ENCODE measurements around the gene ASPG.

The ASPG gene

DNA sequence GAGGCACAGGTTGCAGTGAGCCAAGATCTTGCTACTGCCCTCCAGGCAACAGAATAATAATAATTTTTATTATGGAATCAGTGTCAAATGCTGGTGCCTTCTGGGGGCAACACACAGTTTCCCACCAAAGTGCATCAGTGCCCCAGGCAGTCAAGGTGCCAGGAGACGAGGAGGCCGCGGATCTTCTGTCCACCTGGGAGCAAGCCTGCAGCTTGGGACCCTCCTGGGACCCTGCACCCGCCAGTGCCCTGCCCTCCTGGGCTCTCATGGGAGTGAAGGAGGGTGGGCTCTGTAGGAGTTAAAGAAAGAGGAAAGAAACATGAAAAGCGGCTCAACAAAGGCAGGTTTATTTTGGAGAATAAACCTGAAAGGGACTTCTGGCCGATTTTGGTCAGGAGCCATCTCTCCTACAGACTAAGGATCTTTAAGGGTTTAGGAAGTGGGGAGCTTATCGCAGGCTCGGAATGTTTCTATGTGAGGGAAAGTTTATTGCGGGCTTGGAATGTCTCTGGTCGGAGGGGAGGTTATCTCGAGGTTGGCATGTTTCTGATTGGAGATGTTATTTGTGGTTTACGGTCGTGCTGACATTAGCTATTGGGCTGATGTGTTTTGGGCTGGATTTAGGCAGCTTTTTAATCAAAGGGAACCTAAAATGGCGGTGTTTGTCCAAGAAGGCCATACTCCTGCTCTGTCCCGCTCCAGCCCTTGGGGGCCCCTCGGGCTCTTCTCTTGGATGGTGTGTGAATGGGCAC is 1.1 kb upstream of the ASPG start:
- TF ChIP-seq ARNTL (CRISPR knock-in tag; IDR thresholded peaks at IDR 0.05; ENCODE audit: borderline replicate concordance, low read depth), result no peak
- no peak for TF ChIP-seq ESRRG (CRISPR knock-in tag; IDR thresholded peaks at IDR 0.05)
- TF ChIP-seq OSR1 (CRISPR knock-in tag; IDR thresholded peaks at IDR 0.05), result no peak
- TF ChIP-seq ZNF565 (CRISPR knock-in tag; conservative IDR thresholded peaks at IDR 0.05; ENCODE audit: low read depth), result no peak
- no peak for TF ChIP-seq ISL1 (CRISPR knock-in tag; IDR thresholded peaks at IDR 0.05)
- TF ChIP-seq, protein P1, sequence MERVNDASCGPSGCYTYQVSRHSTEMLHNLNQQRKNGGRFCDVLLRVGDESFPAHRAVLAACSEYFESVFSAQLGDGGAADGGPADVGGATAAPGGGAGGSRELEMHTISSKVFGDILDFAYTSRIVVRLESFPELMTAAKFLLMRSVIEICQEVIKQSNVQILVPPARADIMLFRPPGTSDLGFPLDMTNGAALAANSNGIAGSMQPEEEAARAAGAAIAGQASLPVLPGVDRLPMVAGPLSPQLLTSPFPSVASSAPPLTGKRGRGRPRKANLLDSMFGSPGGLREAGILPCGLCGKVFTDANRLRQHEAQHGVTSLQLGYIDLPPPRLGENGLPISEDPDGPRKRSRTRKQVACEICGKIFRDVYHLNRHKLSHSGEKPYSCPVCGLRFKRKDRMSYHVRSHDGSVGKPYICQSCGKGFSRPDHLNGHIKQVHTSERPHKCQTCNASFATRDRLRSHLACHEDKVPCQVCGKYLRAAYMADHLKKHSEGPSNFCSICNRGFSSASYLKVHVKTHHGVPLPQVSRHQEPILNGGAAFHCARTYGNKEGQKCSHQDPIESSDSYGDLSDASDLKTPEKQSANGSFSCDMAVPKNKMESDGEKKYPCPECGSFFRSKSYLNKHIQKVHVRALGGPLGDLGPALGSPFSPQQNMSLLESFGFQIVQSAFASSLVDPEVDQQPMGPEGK (CRISPR knock-in tag; IDR thresholded peaks at IDR 0.05; ENCODE audit: borderline replicate concordance), result no peak
- TF ChIP-seq, protein P2, sequence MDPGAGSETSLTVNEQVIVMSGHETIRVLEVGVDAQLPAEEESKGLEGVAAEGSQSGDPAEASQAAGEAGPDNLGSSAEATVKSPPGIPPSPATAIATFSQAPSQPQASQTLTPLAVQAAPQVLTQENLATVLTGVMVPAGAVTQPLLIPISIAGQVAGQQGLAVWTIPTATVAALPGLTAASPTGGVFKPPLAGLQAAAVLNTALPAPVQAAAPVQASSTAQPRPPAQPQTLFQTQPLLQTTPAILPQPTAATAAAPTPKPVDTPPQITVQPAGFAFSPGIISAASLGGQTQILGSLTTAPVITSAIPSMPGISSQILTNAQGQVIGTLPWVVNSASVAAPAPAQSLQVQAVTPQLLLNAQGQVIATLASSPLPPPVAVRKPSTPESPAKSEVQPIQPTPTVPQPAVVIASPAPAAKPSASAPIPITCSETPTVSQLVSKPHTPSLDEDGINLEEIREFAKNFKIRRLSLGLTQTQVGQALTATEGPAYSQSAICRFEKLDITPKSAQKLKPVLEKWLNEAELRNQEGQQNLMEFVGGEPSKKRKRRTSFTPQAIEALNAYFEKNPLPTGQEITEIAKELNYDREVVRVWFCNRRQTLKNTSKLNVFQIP (CRISPR knock-in tag; IDR thresholded peaks at IDR 0.05; ENCODE audit: borderline replicate concordance, low read depth), result no peak
- no peak for TF ChIP-seq RARB (CRISPR knock-in tag; IDR thresholded peaks at IDR 0.05)
- no peak for TF ChIP-seq BACH2 (CRISPR knock-in tag; IDR thresholded peaks at IDR 0.05; ENCODE audit: borderline replicate concordance)
- TF ChIP-seq SNAI2 (CRISPR knock-in tag; IDR thresholded peaks at IDR 0.05), result no peak
- TF ChIP-seq TCF4 (CRISPR knock-in tag; IDR thresholded peaks at IDR 0.05; ENCODE audit: borderline replicate concordance), result no peak
- TF ChIP-seq, protein P3, sequence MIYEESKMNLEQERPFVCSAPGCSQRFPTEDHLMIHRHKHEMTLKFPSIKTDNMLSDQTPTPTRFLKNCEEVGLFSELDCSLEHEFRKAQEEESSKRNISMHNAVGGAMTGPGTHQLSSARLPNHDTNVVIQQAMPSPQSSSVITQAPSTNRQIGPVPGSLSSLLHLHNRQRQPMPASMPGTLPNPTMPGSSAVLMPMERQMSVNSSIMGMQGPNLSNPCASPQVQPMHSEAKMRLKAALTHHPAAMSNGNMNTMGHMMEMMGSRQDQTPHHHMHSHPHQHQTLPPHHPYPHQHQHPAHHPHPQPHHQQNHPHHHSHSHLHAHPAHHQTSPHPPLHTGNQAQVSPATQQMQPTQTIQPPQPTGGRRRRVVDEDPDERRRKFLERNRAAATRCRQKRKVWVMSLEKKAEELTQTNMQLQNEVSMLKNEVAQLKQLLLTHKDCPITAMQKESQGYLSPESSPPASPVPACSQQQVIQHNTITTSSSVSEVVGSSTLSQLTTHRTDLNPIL (CRISPR knock-in tag; IDR thresholded peaks at IDR 0.05; ENCODE audit: low read depth), result no peak
- TF ChIP-seq, protein P4, sequence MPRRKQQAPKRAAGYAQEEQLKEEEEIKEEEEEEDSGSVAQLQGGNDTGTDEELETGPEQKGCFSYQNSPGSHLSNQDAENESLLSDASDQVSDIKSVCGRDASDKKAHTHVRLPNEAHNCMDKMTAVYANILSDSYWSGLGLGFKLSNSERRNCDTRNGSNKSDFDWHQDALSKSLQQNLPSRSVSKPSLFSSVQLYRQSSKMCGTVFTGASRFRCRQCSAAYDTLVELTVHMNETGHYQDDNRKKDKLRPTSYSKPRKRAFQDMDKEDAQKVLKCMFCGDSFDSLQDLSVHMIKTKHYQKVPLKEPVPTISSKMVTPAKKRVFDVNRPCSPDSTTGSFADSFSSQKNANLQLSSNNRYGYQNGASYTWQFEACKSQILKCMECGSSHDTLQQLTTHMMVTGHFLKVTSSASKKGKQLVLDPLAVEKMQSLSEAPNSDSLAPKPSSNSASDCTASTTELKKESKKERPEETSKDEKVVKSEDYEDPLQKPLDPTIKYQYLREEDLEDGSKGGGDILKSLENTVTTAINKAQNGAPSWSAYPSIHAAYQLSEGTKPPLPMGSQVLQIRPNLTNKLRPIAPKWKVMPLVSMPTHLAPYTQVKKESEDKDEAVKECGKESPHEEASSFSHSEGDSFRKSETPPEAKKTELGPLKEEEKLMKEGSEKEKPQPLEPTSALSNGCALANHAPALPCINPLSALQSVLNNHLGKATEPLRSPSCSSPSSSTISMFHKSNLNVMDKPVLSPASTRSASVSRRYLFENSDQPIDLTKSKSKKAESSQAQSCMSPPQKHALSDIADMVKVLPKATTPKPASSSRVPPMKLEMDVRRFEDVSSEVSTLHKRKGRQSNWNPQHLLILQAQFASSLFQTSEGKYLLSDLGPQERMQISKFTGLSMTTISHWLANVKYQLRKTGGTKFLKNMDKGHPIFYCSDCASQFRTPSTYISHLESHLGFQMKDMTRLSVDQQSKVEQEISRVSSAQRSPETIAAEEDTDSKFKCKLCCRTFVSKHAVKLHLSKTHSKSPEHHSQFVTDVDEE (CRISPR knock-in tag; IDR thresholded peaks at IDR 0.05), result no peak
- TF ChIP-seq ZFP30 (CRISPR knock-in tag; IDR thresholded peaks at IDR 0.05), result no peak
- no peak for TF ChIP-seq ZNF70 (CRISPR knock-in tag; IDR thresholded peaks at IDR 0.05)
- no peak for TF ChIP-seq CSDC2 (CRISPR knock-in tag; IDR thresholded peaks at IDR 0.05)
- no peak for TF ChIP-seq ZNF8 (CRISPR knock-in tag; IDR thresholded peaks at IDR 0.05)
- TF ChIP-seq ZC3H10 (CRISPR knock-in tag; IDR thresholded peaks at IDR 0.05), result no peak
- TF ChIP-seq, protein P5, sequence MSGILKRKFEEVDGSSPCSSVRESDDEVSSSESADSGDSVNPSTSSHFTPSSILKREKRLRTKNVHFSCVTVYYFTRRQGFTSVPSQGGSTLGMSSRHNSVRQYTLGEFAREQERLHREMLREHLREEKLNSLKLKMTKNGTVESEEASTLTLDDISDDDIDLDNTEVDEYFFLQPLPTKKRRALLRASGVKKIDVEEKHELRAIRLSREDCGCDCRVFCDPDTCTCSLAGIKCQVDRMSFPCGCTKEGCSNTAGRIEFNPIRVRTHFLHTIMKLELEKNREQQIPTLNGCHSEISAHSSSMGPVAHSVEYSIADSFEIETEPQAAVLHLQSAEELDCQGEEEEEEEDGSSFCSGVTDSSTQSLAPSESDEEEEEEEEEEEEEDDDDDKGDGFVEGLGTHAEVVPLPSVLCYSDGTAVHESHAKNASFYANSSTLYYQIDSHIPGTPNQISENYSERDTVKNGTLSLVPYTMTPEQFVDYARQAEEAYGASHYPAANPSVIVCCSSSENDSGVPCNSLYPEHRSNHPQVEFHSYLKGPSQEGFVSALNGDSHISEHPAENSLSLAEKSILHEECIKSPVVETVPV (CRISPR knock-in tag; IDR thresholded peaks at IDR 0.05), result no peak
- no peak for ATAC-seq

DNA sequence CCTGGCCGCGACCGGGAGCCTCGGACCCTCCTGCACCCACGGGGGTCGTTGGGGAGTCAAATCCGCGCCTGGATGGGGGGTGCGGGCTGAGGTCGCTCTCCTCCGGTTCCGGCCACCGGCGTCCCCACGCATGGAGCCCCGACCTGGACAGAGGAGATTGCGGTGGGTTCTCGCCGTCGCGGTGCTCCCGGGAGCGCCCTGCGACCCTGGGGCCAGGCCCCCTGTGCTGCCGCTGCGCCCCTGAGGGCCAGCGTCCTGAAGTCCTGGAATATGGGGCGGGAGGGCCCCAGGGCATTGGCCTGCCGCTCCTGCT is 345 bp downstream of the ASPG start:
- no peak for ATAC-seq
- TF ChIP-seq, protein P1 (CRISPR knock-in tag; IDR thresholded peaks at IDR 0.05; ENCODE audit: borderline replicate concordance), result no peak
- TF ChIP-seq BACH2 (CRISPR knock-in tag; IDR thresholded peaks at IDR 0.05; ENCODE audit: borderline replicate concordance) (no peak), TOX (CRISPR knock-in tag; IDR thresholded peaks at IDR 0.05; ENCODE audit: borderline replicate concordance) (no peak), PPARA (CRISPR knock-in tag; IDR thresholded peaks at IDR 0.05; ENCODE audit: borderline replicate concordance) (no peak), ARNTL (CRISPR knock-in tag; IDR thresholded peaks at IDR 0.05; ENCODE audit: borderline replicate concordance, low read depth) (no peak), CSDC2 (CRISPR knock-in tag; IDR thresholded peaks at IDR 0.05) (no peak), RARB (CRISPR knock-in tag; IDR thresholded peaks at IDR 0.05) (no peak), ZFP3 (CRISPR knock-in tag; IDR thresholded peaks at IDR 0.05) (no peak), ISL1 (CRISPR knock-in tag; IDR thresholded peaks at IDR 0.05) (no peak), ZFP30 (CRISPR knock-in tag; IDR thresholded peaks at IDR 0.05) (no peak), ZNF8 (CRISPR knock-in tag; IDR thresholded peaks at IDR 0.05) (no peak), ZC3H10 (CRISPR knock-in tag; IDR thresholded peaks at IDR 0.05) (no peak)
- TF ChIP-seq, protein P4 (CRISPR knock-in tag; IDR thresholded peaks at IDR 0.05), result no peak
- TF ChIP-seq, protein P3 (CRISPR knock-in tag; IDR thresholded peaks at IDR 0.05; ENCODE audit: low read depth), result no peak
